ENCODE data around the gene ERRFI1. TPM values are rescaled to one million over a fixed set of nuclear protein-coding genes. Genes with fewer than 3 reads are reported as not detected.

ERRFI1 gene
- total RNA-seq, 1 donor from 2014 or later, result 18.0 TPM

DNA sequence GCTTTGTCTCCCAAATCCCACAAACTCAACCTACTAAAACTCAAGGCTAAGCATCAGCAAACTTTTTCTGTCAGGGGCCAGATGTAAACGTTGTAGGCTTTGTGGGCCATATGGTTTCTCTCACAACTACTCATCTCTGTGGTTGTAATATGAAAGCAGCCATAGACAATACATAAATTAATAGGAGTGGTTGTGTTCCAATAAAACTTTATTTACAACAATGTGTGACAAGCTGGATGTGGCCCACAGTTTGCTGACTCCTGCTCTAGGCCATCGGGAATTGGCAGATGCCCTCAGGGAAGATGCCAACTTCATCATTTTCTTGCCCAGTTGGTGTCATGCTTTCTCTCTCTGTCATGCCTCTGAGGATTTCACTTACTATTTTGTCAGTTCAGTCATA is 17.5 kb upstream of the ERRFI1 start:
- no peak for DNase-seq

DNA sequence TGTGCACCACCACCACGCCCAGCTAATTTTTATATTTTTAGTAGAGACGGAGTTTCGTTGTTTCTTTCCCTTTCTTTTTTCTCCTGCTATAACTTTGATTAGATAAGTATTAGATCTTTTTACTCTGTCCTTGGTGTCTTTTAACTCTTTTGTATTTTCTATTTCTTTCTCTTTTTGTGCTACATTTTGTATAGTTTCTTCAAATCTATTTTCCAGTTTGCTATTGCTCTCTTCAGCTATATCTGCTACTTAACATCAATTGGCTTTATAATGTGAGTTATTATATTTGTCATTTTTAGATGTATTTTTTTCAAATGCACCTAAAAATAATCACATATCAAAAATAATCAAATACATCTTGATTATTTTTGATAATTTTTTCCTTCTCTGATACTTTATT is 16.0 kb upstream of the ERRFI1 start:
- DNase-seq, result no peak

DNA sequence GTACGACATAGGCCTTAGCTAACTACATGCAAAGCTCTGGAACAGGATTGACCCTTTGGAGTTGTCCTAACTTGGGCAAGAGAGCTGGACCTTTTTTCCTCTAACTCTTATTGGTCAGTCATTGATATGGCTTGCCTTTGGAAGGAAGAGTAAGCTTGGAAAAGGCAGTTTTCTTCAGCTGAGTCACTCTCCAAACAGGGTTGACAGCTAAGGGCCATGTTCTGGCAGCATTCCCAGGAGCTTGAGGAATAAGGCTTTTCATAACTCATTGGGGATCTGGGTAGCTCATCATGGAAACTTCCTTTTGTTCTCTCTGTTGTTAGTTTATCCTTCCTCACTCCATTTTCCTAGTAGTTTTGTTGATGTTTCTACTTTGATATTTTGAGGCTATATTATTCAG is 14.5 kb upstream of the ERRFI1 start:
- DNase-seq, result peak; percentile 50

DNA sequence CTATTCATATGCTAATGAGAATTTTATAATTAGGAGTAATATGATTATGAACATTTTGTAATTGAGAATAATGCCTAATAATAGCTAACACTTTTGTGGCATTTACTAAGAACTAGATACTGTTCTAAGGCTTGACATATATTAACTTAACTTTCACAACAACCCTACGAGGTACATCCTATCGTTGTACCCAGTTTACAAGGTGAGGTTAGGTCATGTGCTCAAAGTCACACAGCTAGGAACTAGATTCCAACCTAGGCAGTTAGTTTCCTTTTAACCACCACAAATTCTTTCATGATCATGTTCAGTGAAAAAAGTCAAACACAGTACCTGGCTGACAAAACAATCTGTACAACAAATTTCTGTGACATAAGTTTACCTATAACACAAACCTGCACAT is 13.0 kb upstream of the ERRFI1 start:
- no peak for DNase-seq

DNA sequence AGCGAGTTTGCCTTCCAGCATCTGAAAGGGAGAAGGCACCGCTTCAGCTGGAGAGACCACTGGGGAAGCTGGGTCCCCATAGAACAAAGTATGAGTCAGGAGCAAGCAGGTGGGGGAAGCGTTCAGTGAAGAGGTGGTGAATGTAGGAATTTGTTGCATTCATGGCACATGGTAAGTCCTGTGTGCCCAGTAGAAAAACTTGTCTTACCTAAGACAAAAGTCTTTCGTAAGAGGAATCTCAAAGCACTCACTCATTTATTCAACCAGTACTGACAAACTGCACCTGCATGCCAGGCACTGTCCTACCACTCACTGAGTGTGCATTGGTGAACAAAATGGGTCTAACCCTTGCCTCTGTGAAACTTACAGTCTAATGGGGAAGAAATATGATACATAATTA is 9.2 kb upstream of the ERRFI1 start:
- DNase-seq, result no peak

DNA sequence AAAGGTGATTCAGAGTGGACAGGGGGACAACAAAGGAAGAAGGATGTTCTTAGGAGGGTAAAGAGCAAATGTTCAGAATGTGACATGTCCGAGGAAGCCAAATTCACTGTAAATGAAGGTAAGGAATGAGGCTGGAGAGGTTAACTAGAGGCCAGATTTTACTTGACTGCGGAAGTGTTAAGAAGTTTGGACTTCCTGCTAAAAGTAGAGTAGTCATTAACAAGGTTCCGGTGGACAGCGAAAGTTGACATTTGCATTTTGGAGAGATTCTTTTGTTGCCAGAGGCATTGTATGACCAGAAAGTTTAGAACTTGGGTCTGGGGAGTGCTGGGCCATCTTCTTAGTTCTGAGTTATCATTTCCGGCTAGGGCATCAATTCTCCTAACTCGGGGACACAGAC is 7.2 kb upstream of the ERRFI1 start:
- DNase-seq, result no peak

GRCh38 chr1:8032366-8032910 is 6.3 kb upstream of the ERRFI1 start:
- no peak for DNase-seq

GRCh38 chr1:8031176-8031785 is 5.2 kb upstream of the ERRFI1 start:
- DNase-seq, result peak; percentile 66

- DNase-seq, result no peak
Measured at GRCh38 chr1:8028571-8028910, 2.4 kb upstream of the ERRFI1 start.

- DNase-seq, result no peak
Measured at GRCh38 chr1:8027748-8028570, 1.9 kb upstream of the ERRFI1 start.

GRCh38 chr1:8026976-8027747 is 1.1 kb upstream of the ERRFI1 start:
- no peak for DNase-seq

DNA sequence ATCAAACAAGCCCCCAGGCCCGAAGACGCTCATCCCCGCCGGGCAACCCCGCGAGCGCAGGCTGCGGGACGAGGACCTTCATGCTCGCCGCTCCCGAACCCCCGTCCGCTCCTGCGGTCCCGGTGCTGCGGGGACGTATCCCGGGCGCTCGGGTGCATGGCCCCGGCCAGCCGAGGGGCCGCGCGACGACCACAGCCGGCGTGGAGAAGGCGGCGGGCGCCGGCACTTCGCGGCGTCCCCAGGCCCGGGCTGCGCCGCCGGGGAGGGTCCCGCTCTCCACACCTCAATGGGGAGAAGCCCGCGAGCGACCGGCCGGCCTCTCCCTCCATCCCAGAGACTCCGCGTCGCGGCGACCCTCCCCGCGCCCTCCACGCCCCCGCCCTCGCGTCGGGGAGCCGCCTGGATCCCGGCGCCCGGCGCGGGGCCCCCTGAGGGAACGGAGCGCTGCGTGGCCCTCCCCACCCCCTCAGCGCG is 401 bp downstream of the ERRFI1 start:
- DNase-seq, result no peak

DNA sequence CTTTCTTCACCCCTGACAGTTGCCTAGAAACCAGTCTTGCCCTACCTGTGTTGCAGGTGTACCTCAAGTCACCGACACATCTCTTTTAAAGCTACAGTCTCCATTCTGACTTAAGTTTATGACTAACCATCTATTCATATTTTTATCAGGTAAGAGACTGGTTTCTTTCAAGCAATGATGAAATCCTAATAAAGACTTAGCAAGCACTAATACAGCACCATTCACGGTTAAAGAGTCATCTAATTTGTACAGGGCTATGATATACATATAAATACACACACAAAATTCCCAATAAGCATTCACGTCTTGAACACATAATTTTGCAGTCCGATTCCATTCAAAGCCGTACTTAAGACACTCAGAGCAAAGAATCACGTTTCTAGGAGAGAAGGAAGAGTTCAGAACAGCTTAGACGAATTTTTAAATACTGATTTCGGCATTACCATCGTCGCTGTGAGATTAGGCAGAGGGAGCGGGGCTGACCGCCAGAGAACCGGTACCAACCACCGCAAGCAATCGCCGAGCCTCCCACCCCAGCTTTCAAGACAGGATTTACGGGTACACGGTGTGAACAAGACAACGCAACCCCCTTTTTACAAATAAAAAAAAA is 943 bp downstream of the ERRFI1 start:
- peak; percentile 37 for DNase-seq

- no peak for DNase-seq
Measured at GRCh38 chr1:8024329-8024728, 1.8 kb downstream of the ERRFI1 start.

GRCh38 chr1:8023995-8024313 is 2.2 kb downstream of the ERRFI1 start:
- DNase-seq, result no peak

DNA sequence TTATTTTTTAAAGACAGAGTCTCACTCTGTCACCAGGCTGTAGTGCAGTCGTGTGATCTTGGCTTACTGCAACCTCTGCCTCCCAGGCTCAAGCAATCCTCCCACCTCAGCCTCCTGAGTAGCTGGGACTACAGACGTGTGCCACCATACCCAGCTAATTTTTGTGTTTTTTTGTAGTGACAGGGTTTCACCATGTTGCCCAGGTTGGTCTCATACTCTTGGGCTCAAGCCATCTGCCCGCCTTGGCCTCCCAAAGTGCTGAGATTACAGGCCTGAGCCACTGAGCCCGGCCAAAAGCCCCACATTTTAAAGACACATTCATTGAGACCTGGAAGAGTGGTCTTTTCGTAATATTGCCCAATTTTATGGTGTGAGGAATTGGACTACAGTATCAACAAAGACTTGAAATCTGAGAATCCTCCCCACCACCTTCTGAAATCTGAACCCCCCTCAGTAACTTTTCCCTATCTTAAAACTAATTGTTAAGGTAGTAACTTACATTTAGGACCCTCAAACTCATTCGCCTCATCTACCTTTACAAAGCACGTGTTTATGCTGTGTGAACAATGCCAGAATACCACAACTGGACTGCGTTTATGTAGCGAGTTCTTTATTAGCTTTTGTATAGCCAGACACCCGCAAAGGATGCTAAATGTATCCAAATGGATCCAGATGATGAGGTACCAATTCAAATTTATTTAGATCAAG is 2.7 kb downstream of the ERRFI1 start:
- no peak for DNase-seq

- no peak for DNase-seq
Measured at GRCh38 chr1:8022395-8023286, 3.5 kb downstream of the ERRFI1 start.

- DNase-seq, result no peak
Measured at GRCh38 chr1:8021676-8022266, 4.3 kb downstream of the ERRFI1 start.

- no peak for DNase-seq
Measured at GRCh38 chr1:8020032-8020431, 6.1 kb downstream of the ERRFI1 start.

DNA sequence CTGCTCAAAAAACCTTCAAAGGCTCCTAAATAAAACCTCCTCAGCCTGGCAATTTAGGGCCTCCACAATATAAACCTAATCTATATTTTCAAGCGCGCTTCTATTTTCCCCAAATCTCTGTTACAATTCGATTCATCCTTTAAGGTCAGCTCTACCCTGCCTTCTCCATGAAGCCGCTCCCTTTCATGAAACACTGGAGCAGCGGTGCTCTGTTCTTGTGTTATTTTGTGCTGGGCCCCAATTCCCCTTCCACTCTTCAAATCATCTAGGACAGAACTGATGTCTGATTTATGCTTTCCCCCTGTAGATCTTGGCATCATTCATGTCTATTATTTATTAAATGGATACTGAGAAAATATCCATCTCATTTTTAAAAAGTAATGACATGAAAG is 6.9 kb downstream of the ERRFI1 start:
- DNase-seq, result no peak

Data from tongue (tissue), 2 donors.